Activated CD4-positive, alpha-beta T cell treated with anti-CD3 and anti-CD28 coated beads, Interleukin-2, amount 10 ng/mL, durations not matched to agents 7 days and 5 days (primary cell): ENCODE data around the gene GABRP. TPM values are rescaled to one million over a fixed set of nuclear protein-coding genes. Genes with fewer than 3 reads are reported as not detected.

Experiments
- CTCF ChIA-PET: fragments of 350-600 bp; sonication (Branson Sonifier 250); formaldehyde crosslinking; loops from one replicate; lab custom pipeline; 2021; ENCODE audit warnings: antibody characterized with exemption; lab: Charles Lee
- POLR2A ChIA-PET: fragments of 350-600 bp; sonication (Branson Sonifier 250); formaldehyde crosslinking; loops from one replicate; lab custom pipeline; 2021; ENCODE audit warnings: antibody characterized with exemption; lab: Charles Lee
- DNase-seq: peaks from one replicate; pipeline ENCODE4 v3.0.0-alpha.2; 2020
- H3K27ac Mint-ChIP-seq: one replicate; pipeline ENCODE4 v1.8.0; 2021; ENCODE audit warnings: mild to moderate bottlenecking, moderate library complexity, mixed read lengths
- H3K27me3 Mint-ChIP-seq: one replicate; pipeline ENCODE4 v1.8.0; 2021; ENCODE audit warnings: mixed read lengths
- H3K36me3 Mint-ChIP-seq: one replicate; pipeline ENCODE4 v1.8.0; 2021; ENCODE audit warnings: low read depth, mixed read lengths
- H3K4me1 Mint-ChIP-seq: one replicate; pipeline ENCODE4 v1.8.0; 2021; ENCODE audit warnings: mixed read lengths
- H3K4me3 Mint-ChIP-seq: one replicate; pipeline ENCODE4 v1.8.0; 2021; ENCODE audit warnings: mild to moderate bottlenecking, moderate library complexity, mixed read lengths
- H3K9me3 Mint-ChIP-seq: one replicate; pipeline ENCODE4 v1.8.0; 2021; ENCODE audit warnings: mixed read lengths
- total RNA-seq, 2 experiments: library from RNA; stranded (reverse); gene quantifications; one replicate each; pipeline ENCODE4 v1.2.3, GENCODE V29; 2021

The GABRP gene, protein sequence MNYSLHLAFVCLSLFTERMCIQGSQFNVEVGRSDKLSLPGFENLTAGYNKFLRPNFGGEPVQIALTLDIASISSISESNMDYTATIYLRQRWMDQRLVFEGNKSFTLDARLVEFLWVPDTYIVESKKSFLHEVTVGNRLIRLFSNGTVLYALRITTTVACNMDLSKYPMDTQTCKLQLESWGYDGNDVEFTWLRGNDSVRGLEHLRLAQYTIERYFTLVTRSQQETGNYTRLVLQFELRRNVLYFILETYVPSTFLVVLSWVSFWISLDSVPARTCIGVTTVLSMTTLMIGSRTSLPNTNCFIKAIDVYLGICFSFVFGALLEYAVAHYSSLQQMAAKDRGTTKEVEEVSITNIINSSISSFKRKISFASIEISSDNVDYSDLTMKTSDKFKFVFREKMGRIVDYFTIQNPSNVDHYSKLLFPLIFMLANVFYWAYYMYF
- not detected for total RNA-seq

DNA sequence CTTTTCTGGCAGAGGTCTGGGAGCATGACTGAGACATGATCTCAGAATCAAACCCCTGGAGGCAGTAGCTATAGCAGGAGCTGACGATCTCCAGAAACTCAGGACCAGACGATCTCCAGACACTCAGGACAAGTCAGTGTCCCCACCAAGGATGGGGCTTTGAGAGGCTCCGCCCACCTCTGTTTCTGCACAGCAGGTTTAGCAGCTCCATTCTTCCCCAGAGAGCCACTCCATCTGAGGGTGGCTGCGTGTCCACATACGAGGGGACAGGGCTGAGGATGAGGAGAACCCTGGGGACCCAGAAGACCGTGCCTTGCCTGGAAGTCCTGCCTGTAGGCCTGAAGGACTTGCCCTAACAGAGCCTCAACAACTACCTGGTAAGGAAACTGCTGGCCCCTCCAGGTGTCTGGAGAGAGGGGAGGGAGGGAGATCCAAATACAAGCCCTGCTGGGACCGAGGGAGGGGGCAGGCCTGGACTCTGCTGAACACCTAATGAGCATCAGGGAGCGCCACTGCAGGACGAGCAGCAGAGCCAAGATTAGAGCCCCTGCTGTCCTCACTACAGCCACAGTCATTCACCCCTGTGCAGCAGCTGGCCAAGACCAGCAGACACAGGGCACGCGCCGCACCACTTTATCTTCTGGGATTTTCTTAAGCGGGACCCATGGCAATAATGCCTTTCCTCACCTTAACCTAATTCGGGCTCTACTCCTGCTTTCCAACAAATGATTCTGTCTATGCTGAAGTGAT is at the start of gene GABRP:
Gene GABRP (plus strand): TSS at position 228 of the 750 bp plus-strand sequence. CDS start 4,891 bp downstream, outside the sequence.
- H3K27me3 Mint-ChIP-seq = no peaks in the 10 kb centered on the region

DNA sequence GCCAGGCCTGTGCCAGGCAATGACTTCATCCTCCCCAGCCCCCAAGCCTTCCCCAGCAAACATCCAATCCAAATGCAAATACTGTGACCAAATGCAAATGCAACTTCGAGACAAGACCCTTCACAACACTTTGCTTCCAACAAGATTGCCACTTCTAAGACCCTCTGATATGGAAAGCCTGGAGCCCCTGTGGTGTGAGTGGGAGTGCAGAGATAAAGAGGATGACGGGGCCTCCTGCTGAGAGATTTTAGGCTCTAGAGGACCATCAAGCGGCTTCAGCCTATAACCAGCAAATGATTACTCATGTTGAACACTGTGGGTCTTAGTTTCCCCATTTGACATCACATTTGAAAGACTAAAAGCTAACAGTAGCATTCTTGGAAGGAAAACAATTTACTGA is 46.6 kb upstream of the GABRP start:
- peaks cover 11% of the 10 kb centered on the region for H3K27me3 Mint-ChIP-seq
- CTCF ChIA-PET = no interaction called here
- POLR2A ChIA-PET = no interaction called here
- peaks cover 2% of the 10 kb centered on the region for H3K9me3 Mint-ChIP-seq
- H3K27ac Mint-ChIP-seq = no peak overlapping the region
- DNase-seq = no peak
- H3K4me3 Mint-ChIP-seq = no peak overlapping the region
- H3K36me3 Mint-ChIP-seq = no peaks in the 10 kb centered on the region
- no peaks in the 10 kb centered on the region for H3K4me1 Mint-ChIP-seq

More for the DNA sequence above, at the start of gene GABRP:
- ChIA-PET CTCF (no interaction called here), POLR2A (no interaction called here)
- Mint-ChIP-seq H3K9me3 (no peaks in the 10 kb centered on the region), H3K4me3 (no peak within 1 kb of the TSS), H3K4me1 (no peaks in the 10 kb centered on the region), H3K36me3 (no peaks in the 10 kb centered on the region), H3K27ac (no peak within 1 kb of the TSS)
- no peak for DNase-seq

DNA sequence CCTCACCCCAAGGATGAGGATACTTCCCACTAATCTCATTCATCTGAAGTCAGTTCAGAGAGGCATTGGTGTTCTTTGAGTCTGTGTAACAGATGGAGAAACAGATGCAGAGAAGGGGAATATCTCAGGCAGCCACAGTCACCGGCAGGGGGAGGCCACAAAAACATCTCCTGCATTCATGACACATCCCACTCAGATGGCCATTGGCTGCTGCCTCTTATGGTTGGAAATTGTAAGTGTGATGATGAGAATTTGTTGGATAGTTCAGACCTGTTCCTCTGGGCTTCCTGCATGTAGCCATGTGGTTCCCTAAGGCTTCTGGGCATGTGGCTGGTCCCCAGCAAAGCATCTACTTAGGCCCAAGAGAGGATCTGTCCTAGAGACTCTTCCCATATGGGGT is 45.9 kb upstream of the GABRP start:
- H3K36me3 Mint-ChIP-seq = no peaks in the 10 kb centered on the region
- CTCF ChIA-PET = no interaction called here
- H3K4me1 Mint-ChIP-seq = no peaks in the 10 kb centered on the region
- peaks cover 10% of the 10 kb centered on the region for H3K27me3 Mint-ChIP-seq
- no peak overlapping the region for H3K27ac Mint-ChIP-seq
- H3K9me3 Mint-ChIP-seq = peaks cover 2% of the 10 kb centered on the region
- no peak for DNase-seq
- no peak overlapping the region for H3K4me3 Mint-ChIP-seq
- POLR2A ChIA-PET = no interaction called here

DNA sequence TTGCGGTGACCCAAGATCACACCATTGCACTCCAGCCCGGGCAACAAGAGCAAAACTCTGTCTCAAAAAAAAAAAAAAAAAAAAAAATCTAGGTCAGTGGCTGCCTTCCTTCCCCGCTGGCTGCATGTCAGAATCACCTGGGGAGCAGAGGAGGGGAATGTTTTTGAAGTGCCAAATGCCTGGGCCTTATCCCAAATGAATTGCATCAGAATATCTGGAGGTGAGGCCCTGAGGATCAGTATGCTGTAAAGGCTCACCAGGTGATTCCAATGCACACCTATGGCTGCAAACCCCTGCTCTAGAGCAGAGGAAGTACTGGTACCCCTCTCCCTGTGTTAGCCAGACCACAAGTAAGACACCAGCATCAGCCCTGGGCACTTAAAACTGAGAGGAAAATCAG is 44.7 kb upstream of the GABRP start:
- Mint-ChIP-seq H3K36me3 (no peaks in the 10 kb centered on the region), H3K4me3 (no peak overlapping the region), H3K27ac (no peak overlapping the region), H3K27me3 (peaks cover 16% of the 10 kb centered on the region), H3K9me3 (peaks cover 2% of the 10 kb centered on the region), H3K4me1 (no peaks in the 10 kb centered on the region)
- CTCF ChIA-PET = no interaction called here
- POLR2A ChIA-PET = no interaction called here
- DNase-seq = no peak

DNA sequence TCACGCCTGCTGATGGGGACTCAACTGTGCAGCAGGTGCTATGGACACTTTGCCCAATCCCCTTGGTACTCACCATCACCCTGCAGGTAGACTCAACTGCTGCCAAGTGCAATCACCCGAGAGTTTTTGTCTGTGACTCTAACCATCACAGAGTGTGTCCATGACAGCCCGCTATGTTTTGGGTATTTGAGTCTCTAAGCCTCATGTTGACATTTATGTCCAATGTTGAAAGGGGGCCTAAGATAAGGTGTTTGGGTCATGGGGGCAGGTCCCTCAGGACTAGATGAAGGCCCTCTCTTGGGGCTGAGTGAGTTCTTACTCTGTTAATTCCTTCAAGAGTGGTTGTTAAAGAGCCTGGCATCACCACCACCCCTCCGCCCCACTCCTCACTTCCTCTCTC is 44.1 kb upstream of the GABRP start:
- no peak for DNase-seq
- CTCF ChIA-PET = no interaction called here
- H3K27ac Mint-ChIP-seq = no peak overlapping the region

DNA sequence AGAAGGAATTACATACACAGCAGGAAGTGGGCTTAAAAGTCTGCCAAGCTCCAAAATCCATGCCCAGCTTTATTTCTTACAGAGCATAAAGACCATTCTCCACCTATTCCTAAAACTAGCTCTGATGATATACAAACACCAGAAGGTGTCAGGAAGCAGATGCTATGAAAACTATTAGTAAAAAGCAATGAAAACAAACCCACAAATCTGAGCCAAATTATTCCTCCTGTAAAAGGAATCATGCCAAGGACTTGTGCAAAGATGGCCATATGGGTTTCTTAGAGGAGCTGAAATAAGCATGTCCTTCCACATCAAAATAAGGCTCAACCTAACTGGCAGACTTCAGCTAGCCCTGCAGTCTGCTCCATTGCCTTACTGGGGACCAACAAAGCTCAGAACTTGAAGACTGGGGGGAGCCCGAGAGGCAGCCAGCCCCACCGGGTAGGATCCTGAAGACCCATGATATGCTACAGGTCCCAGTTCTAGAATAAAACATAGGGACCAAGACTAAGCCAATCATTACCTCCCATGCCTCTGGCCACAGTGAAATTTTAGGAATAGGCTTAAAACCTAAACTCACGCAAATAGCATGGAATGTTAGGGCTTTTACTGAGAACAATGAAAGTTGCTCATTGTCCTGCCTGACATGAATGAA is 42.8 kb upstream of the GABRP start:
- no peak overlapping the region for H3K4me3 Mint-ChIP-seq
- no peaks in the 10 kb centered on the region for H3K9me3 Mint-ChIP-seq
- POLR2A ChIA-PET = no interaction called here
- CTCF ChIA-PET = interaction anchor here (0.6 kb wide), 1 partner anchor 8 kb away, joined by 4 read pairs; no protein-coding TSS in a partner anchor
- H3K4me1 Mint-ChIP-seq = peaks cover 2% of the 10 kb centered on the region
- no peak overlapping the region for H3K27ac Mint-ChIP-seq
- no peak for DNase-seq
- H3K27me3 Mint-ChIP-seq = peaks cover 20% of the 10 kb centered on the region
- H3K36me3 Mint-ChIP-seq = no peaks in the 10 kb centered on the region

More for the DNA sequence above, 44.1 kb upstream of the GABRP start:
- H3K27me3 Mint-ChIP-seq = peaks cover 20% of the 10 kb centered on the region
- POLR2A ChIA-PET = no interaction called here
- H3K4me1 Mint-ChIP-seq = peaks cover 2% of the 10 kb centered on the region
- H3K36me3 Mint-ChIP-seq = no peaks in the 10 kb centered on the region
- no peak overlapping the region for H3K4me3 Mint-ChIP-seq
- peaks cover 2% of the 10 kb centered on the region for H3K9me3 Mint-ChIP-seq

DNA sequence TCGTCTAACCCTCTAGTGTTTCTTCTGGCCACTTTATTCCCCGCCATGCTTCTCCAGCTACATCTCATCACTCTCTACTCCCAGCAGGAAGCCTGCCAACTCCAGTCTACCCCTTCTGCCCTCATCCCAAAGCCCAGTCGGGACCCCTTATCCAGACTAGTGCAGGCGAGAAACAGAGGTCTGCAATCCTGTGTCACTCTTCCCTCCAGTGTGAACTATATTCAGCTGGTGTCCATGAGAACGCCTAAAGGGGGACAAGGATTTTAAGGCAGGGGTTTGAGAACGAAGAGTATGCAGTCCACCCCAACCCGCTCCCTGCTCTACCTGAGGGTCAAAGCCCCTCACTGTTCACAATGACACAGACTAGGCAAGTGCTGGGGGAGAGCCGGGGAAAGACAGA is 41.7 kb upstream of the GABRP start:
- Mint-ChIP-seq H3K4me3 (no peak overlapping the region), H3K27ac (no peak overlapping the region), H3K36me3 (no peaks in the 10 kb centered on the region), H3K27me3 (peaks cover 18% of the 10 kb centered on the region), H3K4me1 (peaks cover 2% of the 10 kb centered on the region), H3K9me3 (no peaks in the 10 kb centered on the region)
- POLR2A ChIA-PET = no interaction called here
- no peak for DNase-seq
- CTCF ChIA-PET = no interaction called here

DNA sequence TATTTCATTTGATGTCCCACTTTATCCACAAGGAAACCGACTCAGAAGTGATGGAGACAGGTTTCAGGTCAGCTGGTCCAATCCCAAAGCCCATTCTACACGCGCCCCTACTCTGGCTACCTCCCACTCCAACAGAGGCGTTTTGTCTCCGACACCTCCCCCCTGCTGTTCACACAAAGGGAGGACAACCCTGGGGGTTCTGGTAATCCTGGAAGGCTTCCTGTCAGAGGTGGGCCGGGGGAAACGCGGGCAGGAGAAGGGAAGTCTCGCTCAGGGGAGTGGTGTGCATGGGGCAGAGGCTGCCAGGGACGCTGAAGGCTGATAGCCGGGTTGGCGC is 39.7 kb upstream of the GABRP start:
- peaks cover 18% of the 10 kb centered on the region for H3K27me3 Mint-ChIP-seq
- no peak overlapping the region for H3K4me3 Mint-ChIP-seq
- H3K9me3 Mint-ChIP-seq = no peaks in the 10 kb centered on the region
- no peak for DNase-seq
- ChIA-PET POLR2A (no interaction called here), CTCF (no interaction called here)
- H3K4me1 Mint-ChIP-seq = peaks cover 2% of the 10 kb centered on the region
- H3K27ac Mint-ChIP-seq = no peak overlapping the region
- H3K36me3 Mint-ChIP-seq = no peaks in the 10 kb centered on the region

DNA sequence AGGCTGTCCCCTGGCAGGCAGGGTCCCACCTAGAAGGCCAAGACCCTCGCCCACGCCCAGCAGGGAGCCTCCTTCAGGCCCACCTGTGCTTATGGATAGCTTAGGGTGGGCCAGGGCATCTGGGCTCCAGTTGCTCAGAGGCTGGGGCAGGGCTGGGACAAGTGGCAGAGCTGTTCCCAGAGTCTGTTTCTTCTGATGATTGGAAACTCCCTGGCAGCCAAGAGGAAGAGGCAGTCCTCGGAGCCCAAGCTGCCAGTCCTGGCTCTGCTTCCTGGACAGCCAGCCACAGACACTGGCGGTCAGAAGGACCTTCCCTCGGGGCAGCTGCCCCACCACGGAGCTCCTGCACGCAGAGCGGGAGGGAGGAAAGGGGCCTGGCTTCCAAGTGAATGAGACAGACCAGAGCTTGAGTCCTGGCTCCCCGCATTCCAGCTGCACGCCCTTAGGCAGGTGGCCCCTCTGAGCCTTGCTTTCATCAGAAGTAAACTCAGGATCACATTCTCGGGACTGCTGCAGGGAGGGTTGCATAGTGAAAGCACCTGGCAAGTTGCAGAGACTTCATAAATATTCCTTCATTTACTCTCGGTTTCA is 37.9 kb upstream of the GABRP start:
- Mint-ChIP-seq H3K9me3 (no peaks in the 10 kb centered on the region), H3K27me3 (peaks cover 18% of the 10 kb centered on the region), H3K4me3 (no peak overlapping the region), H3K4me1 (peaks cover 2% of the 10 kb centered on the region), H3K36me3 (no peaks in the 10 kb centered on the region), H3K27ac (no peak overlapping the region)
- CTCF ChIA-PET = interaction anchor here (0.8 kb wide), 1 partner anchor 25 kb away, joined by 3 read pairs; no protein-coding TSS in a partner anchor
- POLR2A ChIA-PET = no interaction called here
- no peak for DNase-seq

DNA sequence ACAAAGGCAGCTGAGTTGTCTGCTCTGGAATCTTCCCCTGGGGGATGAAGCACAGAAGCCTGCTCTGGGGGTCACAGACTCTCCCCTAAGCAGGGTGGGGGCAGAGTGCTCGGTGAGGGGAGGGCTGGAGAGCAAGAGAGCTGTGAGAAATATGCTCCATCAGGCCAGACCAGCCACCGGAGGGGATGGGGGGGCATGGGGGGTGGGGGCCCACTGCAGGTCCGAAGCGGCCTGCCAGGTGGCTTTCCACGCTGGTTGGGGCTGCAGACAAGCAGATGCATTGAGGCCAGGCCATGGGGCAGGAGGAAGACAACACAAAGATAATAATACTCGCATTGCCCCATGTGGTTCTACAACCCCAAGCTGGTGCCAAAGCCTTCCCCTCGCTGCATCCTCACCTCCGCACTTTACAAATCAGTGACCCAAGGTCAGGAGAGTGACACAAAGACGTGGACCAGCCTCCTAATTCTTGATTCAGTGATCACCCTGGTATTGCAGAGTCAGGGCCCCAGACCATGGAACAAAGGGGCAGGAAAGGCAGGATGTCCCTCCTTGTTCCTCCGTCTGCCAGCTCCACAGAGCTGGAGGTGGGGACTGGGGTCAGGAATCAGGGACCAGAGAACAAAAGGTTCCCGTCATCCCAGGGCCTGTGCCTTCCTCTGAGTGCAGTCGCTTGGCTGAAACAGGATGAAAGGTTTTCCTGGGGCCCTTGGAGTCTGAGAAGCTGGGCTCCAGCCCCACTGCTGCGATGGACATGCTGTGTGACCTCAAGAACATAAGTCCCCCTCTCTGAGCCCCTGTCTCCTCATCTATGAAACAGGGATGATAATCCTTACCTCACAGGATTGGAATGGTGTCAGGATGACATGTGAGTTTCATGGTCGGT is 37.2 kb upstream of the GABRP start:
- no peak for DNase-seq
- peaks cover 2% of the 10 kb centered on the region for H3K4me1 Mint-ChIP-seq
- H3K4me3 Mint-ChIP-seq = no peak overlapping the region
- ChIA-PET CTCF (interaction anchor here (0.8 to 1.0 kb wide), 2 partner anchors 26 to 36 kb away, joined by 3 read pairs; no protein-coding TSS in a partner anchor), POLR2A (no interaction called here)
- peaks cover 18% of the 10 kb centered on the region for H3K27me3 Mint-ChIP-seq
- no peaks in the 10 kb centered on the region for H3K36me3 Mint-ChIP-seq
- H3K27ac Mint-ChIP-seq = no peak overlapping the region
- H3K9me3 Mint-ChIP-seq = no peaks in the 10 kb centered on the region

DNA sequence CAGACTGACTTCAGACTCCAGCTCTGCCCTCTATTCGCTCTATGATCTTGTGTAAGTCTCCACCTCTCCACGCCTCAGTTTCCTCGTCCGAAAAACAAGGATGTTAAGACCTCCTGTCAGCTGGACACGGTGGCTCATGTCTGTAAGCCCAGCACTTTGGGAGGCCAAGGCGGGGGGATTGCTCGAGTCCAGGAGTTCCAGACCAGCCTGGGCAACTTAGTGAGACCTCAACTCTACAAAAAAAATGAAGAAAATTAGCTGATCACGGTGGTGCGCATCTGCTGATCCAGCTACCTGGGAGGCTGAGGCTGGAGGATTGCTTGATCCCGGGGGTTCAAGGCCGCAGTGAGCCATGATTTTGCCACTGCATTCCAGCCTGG is 36.6 kb upstream of the GABRP start:
- POLR2A ChIA-PET = no interaction called here
- H3K27me3 Mint-ChIP-seq = peaks cover 18% of the 10 kb centered on the region
- CTCF ChIA-PET = interaction anchor here (1.0 kb wide), 1 partner anchor 36 kb away, joined by 3 read pairs; no protein-coding TSS in a partner anchor

DNA sequence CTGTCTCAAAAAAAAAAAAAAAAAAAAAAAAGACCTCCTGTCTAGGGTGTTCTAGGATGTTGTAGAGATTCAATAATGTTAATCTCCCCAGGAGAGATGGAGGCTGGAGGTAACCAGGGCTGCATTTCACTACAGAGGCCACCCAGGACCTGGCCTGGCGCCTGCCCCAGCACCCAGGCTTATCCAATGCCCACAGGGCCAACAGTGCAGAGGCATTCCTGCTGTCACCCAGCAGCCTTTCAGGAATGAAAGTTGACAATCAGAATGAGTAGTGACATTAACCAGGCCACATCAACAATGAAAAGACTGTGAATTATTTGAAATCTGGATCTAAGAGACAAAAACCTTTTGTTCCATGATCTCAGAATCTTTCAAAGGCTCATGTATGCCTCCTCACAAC is 36.2 kb upstream of the GABRP start:
- no peak overlapping the region for H3K27ac Mint-ChIP-seq
- H3K4me3 Mint-ChIP-seq = no peak overlapping the region
- ChIA-PET POLR2A (no interaction called here), CTCF (interaction anchor here (1.0 kb wide), 1 partner anchor 37 kb away, joined by 3 read pairs; no protein-coding TSS in a partner anchor)
- peaks cover 16% of the 10 kb centered on the region for H3K27me3 Mint-ChIP-seq
- no peak for DNase-seq
- H3K36me3 Mint-ChIP-seq = no peaks in the 10 kb centered on the region
- H3K4me1 Mint-ChIP-seq = peaks cover 2% of the 10 kb centered on the region
- no peaks in the 10 kb centered on the region for H3K9me3 Mint-ChIP-seq

More for the DNA sequence above, 36.6 kb upstream of the GABRP start:
- peak overlapping the region; percentile 36 for H3K27ac Mint-ChIP-seq
- H3K9me3 Mint-ChIP-seq = no peaks in the 10 kb centered on the region
- H3K4me1 Mint-ChIP-seq = peaks cover 2% of the 10 kb centered on the region
- no peaks in the 10 kb centered on the region for H3K36me3 Mint-ChIP-seq
- no peak overlapping the region for H3K4me3 Mint-ChIP-seq
- DNase-seq = no peak
